Measurements from ENCODE around the gene SSBP4.

DNA sequence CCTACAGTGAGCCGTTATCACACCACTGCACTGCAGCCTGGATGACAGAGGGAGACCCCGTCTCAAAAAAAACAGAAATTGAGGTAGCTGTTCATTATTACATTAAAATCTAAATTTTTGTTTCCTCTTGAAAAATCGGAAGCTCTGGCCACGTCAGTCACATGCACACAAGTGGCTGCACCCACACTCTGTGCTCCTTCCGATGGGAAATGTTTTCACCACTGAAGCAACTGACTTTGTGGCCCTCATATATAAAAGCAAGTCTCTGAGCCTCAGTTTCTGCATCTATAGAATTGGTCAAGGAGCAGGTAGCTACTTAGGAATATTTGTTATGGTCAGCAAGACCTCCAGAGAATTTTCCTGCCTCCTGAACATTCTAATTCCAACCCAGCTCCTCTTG is 26.3 kb upstream of the SSBP4 start:
- TF ChIP-seq ARNT (IDR thresholded peaks at IDR 0.05) (no peak), PCBP2 (IDR thresholded peaks at IDR 0.05; ENCODE audit: low read depth, low read length, poor library complexity, severe bottlenecking) (no peak), WHSC1 (IDR thresholded peaks at IDR 0.05; ENCODE audit: low read length) (no peak), RREB1 (CRISPR knock-in tag; IDR thresholded peaks at IDR 0.05) (no peak), RCOR1 (IDR thresholded peaks at IDR 0.05; ENCODE audit: borderline replicate concordance in 1 of 2, low read depth in 2 of 2, low read length in 2 of 2) (no peak), EP300 (IDR thresholded peaks at IDR 0.05; ENCODE audit: low read length) (no peak), CHD1 (IDR thresholded peaks at IDR 0.05; ENCODE audit: low read length) (no peak), USF1 (CRISPR knock-in tag; IDR thresholded peaks at IDR 0.05) (no peak), NFE2L1 (tag; IDR thresholded peaks at IDR 0.05; ENCODE audit: borderline replicate concordance, low read depth) (no peak), EZH2 (IDR thresholded peaks at IDR 0.05; ENCODE audit: borderline replicate concordance, low read depth, low read length) (no peak), SNIP1 (IDR thresholded peaks at IDR 0.05; ENCODE audit: low read depth) (no peak), KDM1A (IDR thresholded peaks at IDR 0.05) (no peak)
- TF ChIP-seq, protein P1, sequence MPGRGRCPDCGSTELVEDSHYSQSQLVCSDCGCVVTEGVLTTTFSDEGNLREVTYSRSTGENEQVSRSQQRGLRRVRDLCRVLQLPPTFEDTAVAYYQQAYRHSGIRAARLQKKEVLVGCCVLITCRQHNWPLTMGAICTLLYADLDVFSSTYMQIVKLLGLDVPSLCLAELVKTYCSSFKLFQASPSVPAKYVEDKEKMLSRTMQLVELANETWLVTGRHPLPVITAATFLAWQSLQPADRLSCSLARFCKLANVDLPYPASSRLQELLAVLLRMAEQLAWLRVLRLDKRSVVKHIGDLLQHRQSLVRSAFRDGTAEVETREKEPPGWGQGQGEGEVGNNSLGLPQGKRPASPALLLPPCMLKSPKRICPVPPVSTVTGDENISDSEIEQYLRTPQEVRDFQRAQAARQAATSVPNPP (IDR thresholded peaks at IDR 0.05; ENCODE audit: borderline replicate concordance, insufficient read depth, insufficient read length): no peak
- TF ChIP-seq, protein P2, sequence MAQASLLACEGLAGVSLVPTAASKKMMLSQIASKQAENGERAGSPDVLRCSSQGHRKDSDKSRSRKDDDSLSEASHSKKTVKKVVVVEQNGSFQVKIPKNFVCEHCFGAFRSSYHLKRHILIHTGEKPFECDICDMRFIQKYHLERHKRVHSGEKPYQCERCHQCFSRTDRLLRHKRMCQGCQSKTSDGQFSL (CRISPR knock-in tag; IDR thresholded peaks at IDR 0.05): no peak
- TF ChIP-seq, protein P2 (tag; IDR thresholded peaks at IDR 0.05): no peak

Measured in K562 (cell line).